ENCODE data around the gene CDRT4. TPM values are rescaled to one million over a fixed set of nuclear protein-coding genes. Genes with fewer than 3 reads are reported as not detected.

The CDRT4 gene
- polyA plus RNA-seq, 3 donors = 2.3 to 3.1 (median 2.3) TPM

- DNase-seq (ENCODE audit: low read depth in 3 of 3, low spot score in 2 of 3) = no peak
Measured at GRCh38 chr17:15436473-15437302, 30.7 kb downstream of the CDRT4 start.

- no peak for DNase-seq (ENCODE audit: low read depth in 3 of 3, low spot score in 2 of 3)
Measured at GRCh38 chr17:15434956-15435355, 32.5 kb downstream of the CDRT4 start.

GRCh38 chr17:15432807-15433611, 34.4 kb downstream of the CDRT4 start:
- DNase-seq (ENCODE audit: low read depth in 3 of 3, low spot score in 2 of 3) = no peak

- no peak for DNase-seq (ENCODE audit: low read depth in 3 of 3, low spot score in 2 of 3)
Measured at GRCh38 chr17:15431766-15432165, 35.7 kb downstream of the CDRT4 start.

GRCh38 chr17:15431196-15431595, 36.2 kb downstream of the CDRT4 start:
- DNase-seq (ENCODE audit: low read depth in 3 of 3, low spot score in 2 of 3) = no peak

- DNase-seq (ENCODE audit: low read depth in 3 of 3, low spot score in 2 of 3) = no peak
Measured at GRCh38 chr17:15424521-15424920, 42.9 kb downstream of the CDRT4 start.

- no peak for DNase-seq (ENCODE audit: low read depth in 3 of 3, low spot score in 2 of 3)
Measured at GRCh38 chr17:15422392-15422965, 44.9 kb downstream of the CDRT4 start.

GRCh38 chr17:15418781-15419180, 48.6 kb downstream of the CDRT4 start:
- no peak for DNase-seq (ENCODE audit: low read depth in 3 of 3, low spot score in 2 of 3)

GRCh38 chr17:15414532-15415306, 52.7 kb downstream of the CDRT4 start:
- no peak for DNase-seq (ENCODE audit: low read depth in 3 of 3, low spot score in 2 of 3)

GRCh38 chr17:15413101-15413771, 54.2 kb downstream of the CDRT4 start:
- DNase-seq (ENCODE audit: low read depth in 3 of 3, low spot score in 2 of 3) = no peak

GRCh38 chr17:15412606-15413005, 54.8 kb downstream of the CDRT4 start:
- no peak for DNase-seq (ENCODE audit: low read depth in 3 of 3, low spot score in 2 of 3)

- no peak for DNase-seq (ENCODE audit: low read depth in 3 of 3, low spot score in 2 of 3)
Measured at GRCh38 chr17:15411384-15412198, 55.8 kb downstream of the CDRT4 start.

GRCh38 chr17:15409721-15410250, 57.6 kb downstream of the CDRT4 start:
- DNase-seq (ENCODE audit: low read depth in 3 of 3, low spot score in 2 of 3) = no peak

- no peak for DNase-seq (ENCODE audit: low read depth in 3 of 3, low spot score in 2 of 3)
Measured at GRCh38 chr17:15408803-15409202, 58.6 kb downstream of the CDRT4 start.

- DNase-seq (ENCODE audit: low read depth in 3 of 3, low spot score in 2 of 3) = no peak
Measured at GRCh38 chr17:15406081-15406480, 61.3 kb downstream of the CDRT4 start.

GRCh38 chr17:15405058-15405415, 62.4 kb downstream of the CDRT4 start:
- no peak for DNase-seq (ENCODE audit: low read depth in 3 of 3, low spot score in 2 of 3)

GRCh38 chr17:15404106-15405057, 63.0 kb downstream of the CDRT4 start:
- DNase-seq (ENCODE audit: low read depth in 3 of 3, low spot score in 2 of 3) = no peak

Measured in right renal cortex interstitium (tissue), 3 donors.